Right atrium auricular region (tissue), 2 donors: Measurements from ENCODE around the gene GCAT. TPM values are rescaled to one million over a fixed set of nuclear protein-coding genes. Genes with fewer than 3 reads are reported as not detected.

Experiments used
- DNase-seq: peaks from one replicate; pipeline ENCODE4 v3.0.0-alpha.2; 2019; ENCODE audit warnings: low spot score
- H3K27ac ChIP-seq, 2 donors: fragments of 200-600 bp; sonication (generic); 1 replicate in 1 of 2; 2 replicates in 1 of 2; pipeline ENCODE4 v1.5.1; 2016 to 2019
- H3K27me3 ChIP-seq, 2 donors: fragments of 200-600 bp; sonication (generic); one replicate each; pipeline versions ENCODE4 v1.5.1 to v1.6.0; 2017 to 2019
- H3K36me3 ChIP-seq: fragments of 200-600 bp; sonication (generic); one replicate; pipeline ENCODE4 v1.5.1; 2016
- H3K4me1 ChIP-seq, 2 donors: fragments of 200-600 bp; sonication (generic); one replicate each; pipeline versions ENCODE4 v1.5.1 to v1.6.0; 2017 to 2019
- H3K4me3 ChIP-seq, 2 donors: fragments of 200-600 bp; sonication (generic); 1 replicate in 1 of 2; 2 replicates in 1 of 2; pipeline ENCODE4 v1.5.1; 2017 to 2019; ENCODE audit warnings: mild to moderate bottlenecking in 1 of 2, moderate library complexity in 1 of 2
- H3K9me3 ChIP-seq, 2 donors: fragments of 200-600 bp; sonication (generic); one replicate each; pipeline ENCODE4 v1.5.1; 2019
- CTCF ChIP-seq, 2 donors: fragments of 200-600 bp; sonication (generic); IDR thresholded peaks; one replicate each; pipeline ENCODE4 v1.5.1; 2019; ENCODE audit warnings: antibody characterized with exemption in 2 of 2
- total RNA-seq, 2 donors: library from RNA; depleted of rRNA; stranded (reverse); fragments of >200 nt; gene quantifications; one replicate each; pipeline ENCODE4 v1.1.0, GENCODE V29; 2016

The GCAT gene
- total RNA-seq, 2 donors from 2014 or later = 15.7 to 34.2 TPM

GRCh38 chr22:37804352-37804880 is 3.3 kb upstream of the GCAT start:
- TF ChIP-seq CTCF (IDR thresholded peaks at IDR 0.05) = no peak
- no peaks in the 10 kb centered on the region for H3K9me3 ChIP-seq
- H3K4me1 ChIP-seq = peaks cover 0 to 58% of the 10 kb centered on the region in 2 donors
- peak overlapping the region; percentile 51 to 68 for H3K4me3 ChIP-seq
- H3K27me3 ChIP-seq = no peaks in the 10 kb centered on the region
- DNase-seq = no peak
- peak overlapping the region; percentile 89 to 91 for H3K27ac ChIP-seq
- no peaks in the 10 kb centered on the region for H3K36me3 ChIP-seq

- H3K9me3 ChIP-seq = no peaks in the 10 kb centered on the region
- no peaks in the 10 kb centered on the region for H3K27me3 ChIP-seq
- no peak for TF ChIP-seq CTCF (IDR thresholded peaks at IDR 0.05)
- peaks cover 0 to 58% of the 10 kb centered on the region in 2 donors for H3K4me1 ChIP-seq
- DNase-seq = peak; percentile 91
- peak overlapping the region; percentile 89 to 91 for H3K27ac ChIP-seq
- H3K4me3 ChIP-seq = peak overlapping the region; percentile 51 to 68
- H3K36me3 ChIP-seq = no peaks in the 10 kb centered on the region
Measured at GRCh38 chr22:37804881-37805809, 2.6 kb upstream of the GCAT start.

GRCh38 chr22:37805810-37806277 is 1.9 kb upstream of the GCAT start:
- peak overlapping the region; percentile 51 to 68 for H3K4me3 ChIP-seq
- no peaks in the 10 kb centered on the region for H3K27me3 ChIP-seq
- H3K27ac ChIP-seq = peak overlapping the region; percentile 89 to 91
- H3K36me3 ChIP-seq = no peaks in the 10 kb centered on the region
- TF ChIP-seq CTCF (IDR thresholded peaks at IDR 0.05) = no peak
- no peaks in the 10 kb centered on the region for H3K9me3 ChIP-seq
- DNase-seq = no peak
- H3K4me1 ChIP-seq = peaks cover 0 to 58% of the 10 kb centered on the region in 2 donors

- H3K36me3 ChIP-seq = no peaks in the 10 kb centered on the region
- no peaks in the 10 kb centered on the region for H3K9me3 ChIP-seq
- DNase-seq = no peak
- H3K27ac ChIP-seq = peak overlapping the region; percentile 89 to 91
- H3K4me1 ChIP-seq = peaks cover 0 to 58% of the 10 kb centered on the region in 2 donors
- TF ChIP-seq CTCF (IDR thresholded peaks at IDR 0.05) = no peak
- peak overlapping the region; percentile 51 to 68 for H3K4me3 ChIP-seq
- no peaks in the 10 kb centered on the region for H3K27me3 ChIP-seq
Measured at GRCh38 chr22:37806409-37807333, 1.1 kb upstream of the GCAT start.

- Histone ChIP-seq H3K27ac (peak overlapping the region; percentile 89 to 91), H3K9me3 (no peaks in the 10 kb centered on the region), H3K4me3 (peak overlapping the region; percentile 51 to 68), H3K27me3 (no peaks in the 10 kb centered on the region), H3K36me3 (no peaks in the 10 kb centered on the region), H3K4me1 (peaks cover 0 to 44% of the 10 kb centered on the region in 2 donors)
- no peak for DNase-seq
- TF ChIP-seq CTCF (IDR thresholded peaks at IDR 0.05) = no peak
Measured at GRCh38 chr22:37808294-37808657, 542 bp downstream of the GCAT start.
